Upper lobe of left lung (tissue), 4 donors: Measurements from ENCODE around the gene TMEM117.

Source experiments
- CTCF ChIP-seq, 6 experiments: fragments of 450-650 bp in 4 of 6; fragments of 200-600 bp in 2 of 6; sonication (generic) in 2 of 6; IDR thresholded peaks; one replicate each; pipeline ENCODE4 v1.5.1; 2016 to 2019; ENCODE audit warnings: antibody characterized with exemption in 6 of 6
- EP300 ChIP-seq, 4 donors: sonication (generic); formaldehyde crosslinking; IDR thresholded peaks; one replicate each; pipeline ENCODE4 v1.5.1; 2017; ENCODE audit warnings: antibody characterized with exemption in 4 of 4, control low read depth in 2 of 4
- POLR2A ChIP-seq, 4 donors: fragments of 450-650 bp; IDR thresholded peaks; one replicate each; pipeline ENCODE4 v1.5.1; 2016 to 2017; ENCODE audit warnings: antibody characterized with exemption in 4 of 4, mild to moderate bottlenecking in 2 of 4
- POLR2AphosphoS5 ChIP-seq, 2 donors: sonication (generic); formaldehyde crosslinking; IDR thresholded peaks; one replicate each; pipeline ENCODE4 v1.5.1; 2017; ENCODE audit warnings: antibody characterized with exemption in 2 of 2

- no peak for TF ChIP-seq POLR2AphosphoS5 (IDR thresholded peaks at IDR 0.05)
- no peak for TF ChIP-seq CTCF (IDR thresholded peaks at IDR 0.05)
- no peak for TF ChIP-seq POLR2A (IDR thresholded peaks at IDR 0.05)
- TF ChIP-seq EP300 (IDR thresholded peaks at IDR 0.05), result no peak
Measured at GRCh38 chr12:44377443-44378187, 541.7 kb downstream of the TMEM117 start.
